CD4-positive, alpha-beta T cell (primary cell): ENCODE data around the gene PPP1R3C. TPM values are rescaled to one million over a fixed set of nuclear protein-coding genes. Genes with fewer than 3 reads are reported as not detected.

Experiments
- ATAC-seq: fragments of 200-7000 bp; cut with Tn5 transposase; one replicate; pipeline ENCODE4 v1.10.0; 2022; ENCODE audit warnings: mild to moderate bottlenecking; ENCODE audit not compliant: poor library complexity
- CTCF ChIA-PET: fragments of 350-600 bp; sonication (Branson Sonifier 250); formaldehyde crosslinking; loops from one replicate; lab custom pipeline; 2021; ENCODE audit warnings: antibody characterized with exemption, inconsistent platforms; lab: Charles Lee
- POLR2A ChIA-PET: fragments of 350-600 bp; sonication (Branson Sonifier 250); formaldehyde crosslinking; loops from one replicate; lab custom pipeline; 2021; ENCODE audit warnings: antibody characterized with exemption, inconsistent platforms; lab: Charles Lee
- DNase-seq, 14 experiments: peaks; one replicate each; pipeline ENCODE4 v3.0.0-alpha.2; 2013 to 2020; ENCODE audit warnings: mixed read lengths in 2 of 14
- H3K27ac ChIP-seq, 2 donors: one replicate each; pipeline versions ENCODE4 v1.5.1 to v1.7.0; 2013; ENCODE audit warnings: low read length in 2 of 2, low read depth in 1 of 2, mild to moderate bottlenecking in 1 of 2
- H3K27me3 ChIP-seq, 2 experiments: 1 replicate in 1 of 2; 2 replicates in 1 of 2; pipeline versions ENCODE4 v1.6.1 to v1.7.0; 2013; ENCODE audit warnings: low read length in 2 of 2, control low read depth in 1 of 2, mild to moderate bottlenecking in 1 of 2, moderate library complexity in 1 of 2; ENCODE audit not compliant: insufficient read depth in 2 of 2, control insufficient read depth in 1 of 2
- H3K36me3 ChIP-seq: one replicate; pipeline ENCODE4 v1.6.1; 2013; ENCODE audit warnings: low read length, control low read depth; ENCODE audit not compliant: insufficient read depth
- H3K4me1 ChIP-seq: one replicate; pipeline ENCODE4 v1.6.1; 2013; ENCODE audit warnings: low read length, control low read depth; ENCODE audit not compliant: insufficient read depth
- H3K4me3 ChIP-seq: one replicate; pipeline ENCODE4 v1.5.1; 2013; ENCODE audit warnings: mild to moderate bottlenecking, low read length, moderate library complexity
- H3K9me3 ChIP-seq, 2 experiments: 1 replicate in 1 of 2; 2 replicates in 1 of 2; pipeline versions ENCODE4 v1.6.1 to v1.7.0; 2013; ENCODE audit warnings: low read length in 2 of 2, mild to moderate bottlenecking in 2 of 2, control low read depth in 1 of 2, moderate library complexity in 1 of 2; ENCODE audit not compliant: control insufficient read depth in 1 of 2, insufficient read depth in 1 of 2
- H3K27ac Mint-ChIP-seq: one replicate; pipeline ENCODE4 v1.8.0; 2020; ENCODE audit warnings: mixed read lengths
- H3K27me3 Mint-ChIP-seq: one replicate; pipeline ENCODE4 v1.8.0; 2021; ENCODE audit warnings: mixed read lengths
- H3K36me3 Mint-ChIP-seq: one replicate; pipeline ENCODE4 v1.8.0; 2021; ENCODE audit warnings: low read depth, mixed read lengths
- H3K4me1 Mint-ChIP-seq: one replicate; pipeline ENCODE4 v1.8.0; 2021; ENCODE audit warnings: low read depth, mixed read lengths
- H3K4me3 Mint-ChIP-seq: one replicate; pipeline ENCODE4 v1.8.0; 2020; ENCODE audit warnings: mild to moderate bottlenecking, mixed read lengths
- H3K9me3 Mint-ChIP-seq: one replicate; pipeline ENCODE4 v1.8.0; 2020; ENCODE audit warnings: mixed read lengths
- intact Hi-C, 2 experiments: fragments of 100-400 bp; cut with DNase I in 1 of 2; cut with micrococcal nuclease in 1 of 2; formaldehyde crosslinking; loops; one replicate each; pipeline versions ENCODE4 v1.15.1 to v1.9.0; 2023 to 2025; cut with DNase I, micrococcal nuclease
- total RNA-seq, 174 experiments: library from RNA in 2 of 174; stranded (reverse) in 2 of 174; gene quantifications; one replicate each; pipeline ENCODE4 v1.2.3 and lab custom pipeline; 2021 to 2026
- TF ChIP-seq, protein P1 (sequence below): fragments of 200-600 bp; IDR thresholded peaks from one replicate; pipeline ENCODE4 v1.8.0; 2022; ENCODE audit warnings: antibody characterized with exemption, mild to moderate bottlenecking

The PPP1R3C gene
- total RNA-seq, 2 experiments from 2014 or later: not detected

DNA sequence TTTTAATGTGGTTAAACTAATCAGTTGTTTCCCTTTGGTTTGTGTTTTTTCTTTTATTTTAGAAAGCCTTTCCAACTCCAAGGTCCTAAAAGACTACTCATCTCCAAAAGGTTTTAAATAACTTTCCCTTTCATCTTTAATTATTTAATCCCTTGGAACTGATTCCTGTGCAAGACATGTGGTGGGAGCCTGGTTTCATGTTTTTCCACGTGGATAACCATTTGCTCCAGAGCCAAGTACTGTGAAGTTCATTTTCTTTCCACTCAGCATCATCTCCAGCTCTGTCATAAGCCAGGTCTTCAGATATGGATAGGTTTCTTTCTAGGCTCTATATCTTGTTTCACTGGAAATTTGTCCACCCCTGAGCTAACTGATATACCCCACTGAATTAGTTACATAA is 16.7 kb downstream of the PPP1R3C start:
- H3K27ac Mint-ChIP-seq: no peak overlapping the region
- ChIA-PET CTCF (no interaction called here), POLR2A (no interaction called here)
- H3K4me3 Mint-ChIP-seq: no peak overlapping the region
- Histone ChIP-seq H3K4me1 (no peaks in the 10 kb centered on the region), H3K9me3 (no peaks in the 10 kb centered on the region), H3K27ac (no peak overlapping the region), H3K4me3 (no peak overlapping the region), H3K27me3 (peaks cover 0 to 7% of the 10 kb centered on the region in 2 experiments), H3K36me3 (no peaks in the 10 kb centered on the region)
- TF ChIP-seq, protein P1, sequence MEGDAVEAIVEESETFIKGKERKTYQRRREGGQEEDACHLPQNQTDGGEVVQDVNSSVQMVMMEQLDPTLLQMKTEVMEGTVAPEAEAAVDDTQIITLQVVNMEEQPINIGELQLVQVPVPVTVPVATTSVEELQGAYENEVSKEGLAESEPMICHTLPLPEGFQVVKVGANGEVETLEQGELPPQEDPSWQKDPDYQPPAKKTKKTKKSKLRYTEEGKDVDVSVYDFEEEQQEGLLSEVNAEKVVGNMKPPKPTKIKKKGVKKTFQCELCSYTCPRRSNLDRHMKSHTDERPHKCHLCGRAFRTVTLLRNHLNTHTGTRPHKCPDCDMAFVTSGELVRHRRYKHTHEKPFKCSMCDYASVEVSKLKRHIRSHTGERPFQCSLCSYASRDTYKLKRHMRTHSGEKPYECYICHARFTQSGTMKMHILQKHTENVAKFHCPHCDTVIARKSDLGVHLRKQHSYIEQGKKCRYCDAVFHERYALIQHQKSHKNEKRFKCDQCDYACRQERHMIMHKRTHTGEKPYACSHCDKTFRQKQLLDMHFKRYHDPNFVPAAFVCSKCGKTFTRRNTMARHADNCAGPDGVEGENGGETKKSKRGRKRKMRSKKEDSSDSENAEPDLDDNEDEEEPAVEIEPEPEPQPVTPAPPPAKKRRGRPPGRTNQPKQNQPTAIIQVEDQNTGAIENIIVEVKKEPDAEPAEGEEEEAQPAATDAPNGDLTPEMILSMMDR: no peak
- no peaks in the 10 kb centered on the region for H3K4me1 Mint-ChIP-seq
- ATAC-seq (no peak), DNase-seq (no peak)
- peaks cover 35% of the 10 kb centered on the region for H3K27me3 Mint-ChIP-seq
- H3K36me3 Mint-ChIP-seq: no peaks in the 10 kb centered on the region
- intact Hi-C loops: no loop called here
- H3K9me3 Mint-ChIP-seq: no peaks in the 10 kb centered on the region

DNA sequence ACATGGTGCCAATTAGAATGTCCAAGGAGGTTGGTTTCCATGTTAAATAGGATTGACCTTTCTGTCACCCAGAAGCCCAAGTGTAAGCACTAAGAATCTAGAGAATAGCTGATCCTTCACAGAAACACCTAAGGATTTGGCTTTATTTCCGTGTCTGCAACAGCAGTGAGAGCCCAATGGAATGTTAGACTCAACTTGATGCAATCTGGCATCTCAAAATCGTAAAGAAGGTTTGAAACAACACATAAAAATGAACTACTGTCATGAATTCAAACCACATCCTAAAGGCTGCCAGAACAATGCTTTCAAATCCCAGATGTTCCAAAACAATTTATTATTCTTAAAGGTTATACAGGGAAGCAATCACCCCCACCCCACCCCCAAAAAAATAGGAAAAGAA is 18.6 kb downstream of the PPP1R3C start:
- no peak overlapping the region for H3K27ac Mint-ChIP-seq
- no peaks in the 10 kb centered on the region for H3K4me1 Mint-ChIP-seq
- Histone ChIP-seq H3K27me3 (peaks cover 0 to 7% of the 10 kb centered on the region in 2 experiments), H3K9me3 (no peaks in the 10 kb centered on the region), H3K27ac (no peak overlapping the region), H3K36me3 (no peaks in the 10 kb centered on the region), H3K4me1 (no peaks in the 10 kb centered on the region), H3K4me3 (no peak overlapping the region)
- POLR2A ChIA-PET: no interaction called here
- peaks cover 35% of the 10 kb centered on the region for H3K27me3 Mint-ChIP-seq
- H3K4me3 Mint-ChIP-seq: no peak overlapping the region
- no peaks in the 10 kb centered on the region for H3K36me3 Mint-ChIP-seq
- TF ChIP-seq, protein P1: no peak
- DNase-seq (no peak), ATAC-seq (no peak)
- CTCF ChIA-PET: no interaction called here
- intact Hi-C loops: no loop called here
- no peaks in the 10 kb centered on the region for H3K9me3 Mint-ChIP-seq

- H3K36me3 Mint-ChIP-seq: no peaks in the 10 kb centered on the region
- H3K27me3 ChIP-seq: peaks cover 0 to 7% of the 10 kb centered on the region in 2 experiments
- peaks cover 33% of the 10 kb centered on the region for H3K27me3 Mint-ChIP-seq
- ChIA-PET POLR2A (no interaction called here), CTCF (no interaction called here)
- no peak overlapping the region for H3K27ac Mint-ChIP-seq
- H3K27ac ChIP-seq: no peak overlapping the region
- H3K36me3 ChIP-seq: no peaks in the 10 kb centered on the region
- no peaks in the 10 kb centered on the region for H3K9me3 ChIP-seq
- no peaks in the 10 kb centered on the region for H3K4me1 Mint-ChIP-seq
- intact Hi-C loops: no loop called here
- TF ChIP-seq, protein P1: no peak
- H3K4me1 ChIP-seq: no peaks in the 10 kb centered on the region
- DNase-seq (no peak), ATAC-seq (no peak)
- no peak overlapping the region for H3K4me3 Mint-ChIP-seq
- no peak overlapping the region for H3K4me3 ChIP-seq
- no peaks in the 10 kb centered on the region for H3K9me3 Mint-ChIP-seq
Measured at GRCh38 chr10:91613411-91614187, 19.3 kb downstream of the PPP1R3C start.
